Measurements from ENCODE around the gene FRMD1. TPM values are rescaled to one million over a fixed set of nuclear protein-coding genes. Genes with fewer than 3 reads are reported as not detected.

Gene FRMD1
- total RNA-seq, 4 donors from 2014 or later, result 0.04 to 0.12 TPM; not detected in 2

- H3K4me1 ChIP-seq, result no peaks in the 10 kb centered on the region
- no peak for ATAC-seq
- in situ Hi-C loops (cut with MboI; ENCODE audit: low sequenced_read_pairs in 4 of 4) (loop anchor here in 1 of 4 donors (25.0 kb wide), 1 partner anchor 210 kb away; no protein-coding TSS in a partner anchor), intact Hi-C loops (cut with DNase I; ENCODE audit: low total_unique reads) (no loop called here)
- H3K36me3 ChIP-seq, result no peaks in the 10 kb centered on the region
- H3K4me3 ChIP-seq, result no peak overlapping the region
- no peaks in the 10 kb centered on the region for H3K27me3 ChIP-seq
- TF ChIP-seq POLR2A (IDR thresholded peaks at IDR 0.05), result no peak
- TF ChIP-seq, protein P1, sequence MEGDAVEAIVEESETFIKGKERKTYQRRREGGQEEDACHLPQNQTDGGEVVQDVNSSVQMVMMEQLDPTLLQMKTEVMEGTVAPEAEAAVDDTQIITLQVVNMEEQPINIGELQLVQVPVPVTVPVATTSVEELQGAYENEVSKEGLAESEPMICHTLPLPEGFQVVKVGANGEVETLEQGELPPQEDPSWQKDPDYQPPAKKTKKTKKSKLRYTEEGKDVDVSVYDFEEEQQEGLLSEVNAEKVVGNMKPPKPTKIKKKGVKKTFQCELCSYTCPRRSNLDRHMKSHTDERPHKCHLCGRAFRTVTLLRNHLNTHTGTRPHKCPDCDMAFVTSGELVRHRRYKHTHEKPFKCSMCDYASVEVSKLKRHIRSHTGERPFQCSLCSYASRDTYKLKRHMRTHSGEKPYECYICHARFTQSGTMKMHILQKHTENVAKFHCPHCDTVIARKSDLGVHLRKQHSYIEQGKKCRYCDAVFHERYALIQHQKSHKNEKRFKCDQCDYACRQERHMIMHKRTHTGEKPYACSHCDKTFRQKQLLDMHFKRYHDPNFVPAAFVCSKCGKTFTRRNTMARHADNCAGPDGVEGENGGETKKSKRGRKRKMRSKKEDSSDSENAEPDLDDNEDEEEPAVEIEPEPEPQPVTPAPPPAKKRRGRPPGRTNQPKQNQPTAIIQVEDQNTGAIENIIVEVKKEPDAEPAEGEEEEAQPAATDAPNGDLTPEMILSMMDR (IDR thresholded peaks at IDR 0.05 in 4 of 5, conservative IDR thresholded peaks at IDR 0.05 in 1 of 5), result no peak
- no peak for DNase-seq
- no peak overlapping the region for H3K27ac ChIP-seq
- no peaks in the 10 kb centered on the region for H3K9me3 ChIP-seq
Measured at GRCh38 chr6:168122521-168122920, 43.5 kb upstream of the FRMD1 start.

GRCh38 chr6:168122011-168122410 lies 43.0 kb upstream of the FRMD1 start:
- no peak overlapping the region for H3K4me3 ChIP-seq
- H3K36me3 ChIP-seq, result no peaks in the 10 kb centered on the region
- no peak overlapping the region for H3K27ac ChIP-seq
- H3K27me3 ChIP-seq, result no peaks in the 10 kb centered on the region
- intact Hi-C loops (cut with DNase I; ENCODE audit: low total_unique reads) (no loop called here), in situ Hi-C loops (cut with MboI; ENCODE audit: low sequenced_read_pairs in 4 of 4) (loop anchor here in 1 of 4 donors (25.0 kb wide), 1 partner anchor 210 kb away; no protein-coding TSS in a partner anchor)
- no peak for TF ChIP-seq POLR2A (IDR thresholded peaks at IDR 0.05)
- TF ChIP-seq, protein P1 (IDR thresholded peaks at IDR 0.05 in 4 of 5, conservative IDR thresholded peaks at IDR 0.05 in 1 of 5), result no peak
- DNase-seq (no peak), ATAC-seq (no peak)
- no peaks in the 10 kb centered on the region for H3K4me1 ChIP-seq
- H3K9me3 ChIP-seq, result no peaks in the 10 kb centered on the region

DNA sequence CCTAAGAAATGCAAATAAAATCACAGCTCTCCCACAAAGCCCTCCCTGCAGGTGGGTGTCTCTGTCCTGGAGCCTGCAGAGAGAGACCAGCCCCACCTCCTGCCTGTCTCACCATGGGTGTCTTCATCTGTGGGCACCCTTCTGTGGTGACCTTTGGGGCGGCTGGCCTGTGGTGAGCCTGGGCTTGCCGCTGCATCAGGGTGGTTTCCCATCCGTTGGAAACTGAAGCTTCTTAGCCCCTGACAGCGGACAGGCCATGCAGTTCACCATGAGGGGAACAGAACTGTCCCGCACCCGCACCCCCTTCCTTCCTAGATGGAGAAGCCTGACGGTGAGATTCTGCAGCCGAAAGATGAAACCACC lies 42.3 kb upstream of the FRMD1 start:
- DNase-seq, result no peak
- intact Hi-C loops (cut with DNase I; ENCODE audit: low total_unique reads), result no loop called here

DNA sequence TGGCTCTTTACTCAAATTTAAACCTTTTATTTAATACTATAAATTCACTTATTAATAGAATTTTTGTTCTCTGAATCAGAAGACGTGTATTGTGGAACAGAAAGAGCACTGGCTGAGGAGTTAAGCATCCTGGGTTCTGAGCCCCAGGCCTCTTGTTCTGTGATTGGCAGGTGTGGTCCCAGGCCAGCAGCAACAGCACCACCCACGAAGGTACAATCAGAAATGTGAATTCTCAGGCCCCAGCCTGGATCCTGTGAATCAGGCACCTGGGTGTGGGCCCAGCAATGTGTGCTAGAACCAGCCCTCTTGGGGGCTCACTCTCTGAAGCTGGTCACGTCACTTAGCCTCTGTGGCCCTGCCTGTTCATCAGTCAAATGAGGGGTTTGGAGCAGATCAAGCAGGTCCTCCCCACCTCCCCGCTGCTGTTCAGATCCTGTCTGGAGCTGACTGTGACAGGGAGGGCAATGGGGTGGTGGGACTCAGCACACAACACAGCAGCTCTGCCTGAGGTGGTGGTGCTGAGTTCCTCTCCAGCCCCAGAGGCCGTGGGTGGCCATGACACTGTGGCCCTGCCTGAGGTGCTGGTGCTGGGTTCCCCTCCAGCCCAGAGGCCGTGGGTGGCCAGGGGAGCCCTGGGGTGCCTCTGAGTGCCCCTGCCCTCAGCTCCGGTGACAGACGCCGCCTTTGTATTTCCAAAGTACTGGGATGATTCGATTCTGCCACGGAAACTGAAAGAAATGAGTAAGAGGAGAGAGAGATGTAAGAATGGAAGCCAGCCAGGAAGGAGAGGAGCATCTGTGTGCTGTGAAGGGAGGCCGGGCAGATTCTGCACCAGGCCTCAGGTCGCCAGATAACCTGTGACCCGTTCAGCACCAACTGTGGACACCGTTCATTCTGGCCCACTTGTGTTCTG lies 41.6 kb upstream of the FRMD1 start:
- intact Hi-C loops (cut with DNase I; ENCODE audit: low total_unique reads), result no loop called here
- H3K36me3 ChIP-seq, result no peaks in the 10 kb centered on the region
- in situ Hi-C loops (cut with MboI; ENCODE audit: low sequenced_read_pairs in 4 of 4), result loop anchor here in 1 of 4 donors (25.0 kb wide), 1 partner anchor 208 kb away; no protein-coding TSS in a partner anchor
- ATAC-seq (no peak), DNase-seq (no peak)
- H3K4me1 ChIP-seq, result no peaks in the 10 kb centered on the region
- no peak overlapping the region for H3K27ac ChIP-seq
- H3K4me3 ChIP-seq, result no peak overlapping the region
- H3K9me3 ChIP-seq, result no peaks in the 10 kb centered on the region
- TF ChIP-seq, protein P1 (IDR thresholded peaks at IDR 0.05 in 4 of 5, conservative IDR thresholded peaks at IDR 0.05 in 1 of 5), result no peak
- TF ChIP-seq POLR2A (IDR thresholded peaks at IDR 0.05), result no peak
- no peaks in the 10 kb centered on the region for H3K27me3 ChIP-seq

More for the DNA sequence above, 42.3 kb upstream of the FRMD1 start:
- Histone ChIP-seq H3K27me3 (no peaks in the 10 kb centered on the region), H3K27ac (no peak overlapping the region), H3K4me3 (no peak overlapping the region), H3K36me3 (no peaks in the 10 kb centered on the region), H3K4me1 (no peaks in the 10 kb centered on the region), H3K9me3 (no peaks in the 10 kb centered on the region)
- no peak for ATAC-seq
- TF ChIP-seq POLR2A (IDR thresholded peaks at IDR 0.05), result no peak
- TF ChIP-seq, protein P1 (IDR thresholded peaks at IDR 0.05 in 4 of 5, conservative IDR thresholded peaks at IDR 0.05 in 1 of 5), result no peak
- in situ Hi-C loops (cut with MboI; ENCODE audit: low sequenced_read_pairs in 4 of 4), result loop anchor here in 1 of 4 donors (25.0 kb wide), 1 partner anchor 209 kb away; no protein-coding TSS in a partner anchor

Measured in gastrocnemius medialis (tissue), 4 donors.